Amniotic epithelial cell (primary cell): ENCODE data around the gene RANGAP1.
A peak's percentile ranks its signal among the peaks of the same experiment; 100 is the strongest.

Source experiments
- DNase-seq: peaks from one replicate; pipeline ENCODE4 v3.0.0-alpha.2; 2010; ENCODE audit warnings: low read depth

RANGAP1 gene

DNA sequence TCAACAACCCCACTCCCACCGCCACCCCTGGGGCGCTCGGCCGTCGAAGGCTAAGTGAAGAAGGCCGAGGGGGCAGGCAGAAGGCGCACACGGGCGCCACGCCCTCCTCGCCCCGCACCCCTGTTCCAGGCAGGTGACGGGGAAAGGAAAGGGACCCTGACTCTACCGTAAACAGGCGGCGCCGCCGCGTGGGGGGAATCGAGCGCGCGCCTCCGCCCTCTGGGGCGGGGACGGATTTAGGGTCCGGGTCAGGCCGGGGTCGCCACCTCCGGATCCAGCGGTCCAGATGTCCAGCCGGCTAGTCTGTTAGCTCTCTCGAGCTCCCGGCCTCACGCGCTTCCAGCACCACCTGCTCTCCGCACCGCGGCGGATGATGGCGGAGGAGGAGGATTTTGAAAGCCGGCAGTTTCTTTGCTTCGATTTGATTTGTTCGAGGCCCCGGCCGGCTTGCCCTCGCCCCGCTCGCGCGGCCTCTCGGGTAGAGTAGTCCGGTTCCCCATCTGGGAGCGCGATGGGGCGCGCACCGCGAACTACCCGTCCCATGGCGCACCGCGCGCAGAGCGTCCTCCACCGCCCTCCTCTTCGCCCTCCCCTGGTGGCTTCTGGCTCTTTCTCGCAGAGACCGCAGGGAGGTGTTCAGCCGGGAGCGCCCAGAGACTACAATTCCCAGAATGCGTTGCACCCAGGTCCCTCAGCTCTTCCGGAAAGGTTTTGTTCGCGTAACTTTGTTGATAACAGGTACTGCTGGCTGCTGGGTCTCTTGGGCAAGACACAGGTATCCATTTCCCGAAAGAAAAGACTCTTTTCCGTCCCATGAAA lies at the start of gene RANGAP1:
Gene RANGAP1 (minus strand): TSS at position 368 of the 819 bp plus-strand sequence. CDS start 5,143 bp downstream, outside the sequence.
- peak; percentile 98 for DNase-seq

- no peak for DNase-seq
These were observed 49.1 kb upstream of the RANGAP1 start for GRCh38 chr22:41334951-41335635.

DNA sequence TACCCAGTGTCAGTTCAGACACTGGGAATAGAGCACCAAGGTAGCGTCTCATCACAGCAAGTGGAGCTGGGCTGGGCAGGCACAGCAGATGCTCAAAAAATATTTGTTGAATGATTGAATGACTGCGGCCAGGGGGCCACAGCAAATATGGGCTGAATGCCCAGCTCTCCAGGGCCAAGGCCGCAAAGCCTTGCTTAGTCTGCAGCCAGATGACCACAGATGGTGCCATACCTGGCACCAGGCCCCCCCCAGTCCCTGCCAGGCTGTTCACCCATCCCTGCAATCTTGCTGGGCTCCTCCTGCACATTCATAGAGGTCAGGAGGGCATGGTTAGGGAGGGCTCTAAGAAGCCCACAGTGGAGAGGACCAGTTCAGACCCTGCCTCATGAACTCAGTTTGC lies 48.2 kb upstream of the RANGAP1 start:
- no peak for DNase-seq

GRCh38 chr22:41333806-41334205 lies 47.8 kb upstream of the RANGAP1 start:
- no peak for DNase-seq

GRCh38 chr22:41332217-41332939 lies 46.4 kb upstream of the RANGAP1 start:
- DNase-seq = no peak

- DNase-seq = no peak
These were observed 44.2 kb upstream of the RANGAP1 start for GRCh38 chr22:41330169-41330568.

- DNase-seq = no peak
These were observed 41.1 kb upstream of the RANGAP1 start for GRCh38 chr22:41327124-41327523.

DNA sequence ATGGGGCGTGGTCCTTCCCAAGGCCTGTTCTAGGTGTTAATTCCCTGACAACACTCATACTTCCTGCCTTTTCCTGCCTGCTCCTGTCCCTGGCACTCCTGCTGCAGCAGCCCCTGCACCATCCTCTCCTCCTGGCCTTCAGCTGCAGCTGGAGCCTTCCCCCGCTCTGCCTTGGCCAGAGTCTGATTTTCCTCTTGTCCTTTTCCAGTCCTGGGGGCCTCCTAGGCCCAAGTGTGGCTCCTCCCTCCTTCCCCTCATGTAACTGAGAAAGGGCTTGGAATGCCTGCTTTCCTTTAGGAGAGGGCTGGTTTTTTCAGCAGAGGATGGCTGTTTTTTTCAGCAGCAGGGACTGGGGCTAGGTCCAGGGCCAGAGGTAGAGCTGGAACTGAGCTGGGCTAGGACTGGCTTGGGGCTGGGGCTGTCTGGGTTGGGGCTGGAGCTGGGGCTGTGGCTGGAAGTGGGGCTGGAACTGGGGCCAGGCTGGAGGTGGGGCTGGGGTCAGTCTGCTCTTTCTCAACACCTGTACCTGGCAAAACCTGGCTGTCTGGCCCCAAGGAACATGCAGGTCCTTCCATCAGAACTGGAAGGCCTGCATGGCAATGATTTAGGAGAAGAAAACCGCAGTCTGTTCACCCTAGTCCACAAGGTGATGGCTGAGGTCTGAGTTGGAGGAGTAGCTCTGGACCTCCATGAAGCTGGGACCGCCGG lies 39.0 kb upstream of the RANGAP1 start:
- DNase-seq = no peak

DNA sequence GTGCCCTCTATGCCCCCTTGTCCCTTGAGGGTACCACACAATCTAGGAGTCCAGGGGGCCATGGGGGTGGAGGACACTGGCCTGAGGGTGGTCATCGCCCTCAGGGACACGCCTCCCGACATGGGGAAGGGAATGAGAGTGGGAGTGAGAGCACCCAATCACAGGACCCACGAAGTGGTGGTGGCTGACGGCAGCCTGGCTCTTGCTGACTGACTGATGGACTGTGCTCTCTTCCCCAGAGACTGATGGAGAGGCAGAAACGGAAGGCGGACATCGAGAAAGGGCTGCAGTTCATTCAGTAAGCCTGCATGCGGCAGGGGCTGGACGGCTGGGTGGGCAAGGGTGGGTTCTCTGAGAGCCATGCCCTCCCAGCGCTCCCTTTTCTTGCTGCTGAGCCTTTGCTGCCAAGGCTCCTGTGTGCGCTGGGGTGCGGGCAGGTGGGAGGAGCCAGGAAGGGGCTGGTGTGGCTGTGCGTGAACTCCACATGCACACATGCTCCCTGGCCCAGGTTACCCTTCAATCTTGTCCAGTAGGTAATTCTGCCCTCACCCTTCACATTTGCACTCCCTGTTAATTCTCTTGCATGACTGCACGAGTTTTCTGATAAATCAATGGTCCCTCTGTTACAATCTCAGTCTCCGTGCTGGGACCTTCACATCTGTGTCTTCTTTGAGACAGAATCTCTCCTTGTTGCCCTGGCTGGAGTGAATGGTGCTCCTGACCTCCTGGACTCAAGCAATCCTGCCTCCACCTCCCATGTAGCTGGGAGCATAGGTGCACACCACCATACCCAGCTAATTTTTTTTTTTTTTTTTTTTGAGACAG lies 34.6 kb upstream of the RANGAP1 start:
- DNase-seq = no peak

DNA sequence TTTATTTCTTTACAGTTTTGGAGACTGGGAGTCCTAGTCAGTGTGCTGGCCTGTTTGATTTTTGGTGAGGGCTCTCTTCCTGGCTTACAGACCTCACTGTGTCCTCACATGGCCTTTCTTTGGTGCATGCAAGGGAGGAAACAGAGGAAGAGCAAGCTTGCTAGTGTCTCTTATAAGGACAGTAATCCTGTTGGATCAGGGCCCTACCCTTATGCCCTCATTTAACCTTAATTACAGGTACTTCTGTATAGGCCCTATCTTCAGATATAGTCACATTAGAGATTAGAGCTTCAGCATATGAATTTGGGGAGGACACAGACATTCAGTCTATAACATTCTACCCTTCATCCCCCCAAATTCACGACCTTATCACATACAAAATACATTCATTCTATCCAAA lies 29.6 kb upstream of the RANGAP1 start:
- DNase-seq = no peak

DNA sequence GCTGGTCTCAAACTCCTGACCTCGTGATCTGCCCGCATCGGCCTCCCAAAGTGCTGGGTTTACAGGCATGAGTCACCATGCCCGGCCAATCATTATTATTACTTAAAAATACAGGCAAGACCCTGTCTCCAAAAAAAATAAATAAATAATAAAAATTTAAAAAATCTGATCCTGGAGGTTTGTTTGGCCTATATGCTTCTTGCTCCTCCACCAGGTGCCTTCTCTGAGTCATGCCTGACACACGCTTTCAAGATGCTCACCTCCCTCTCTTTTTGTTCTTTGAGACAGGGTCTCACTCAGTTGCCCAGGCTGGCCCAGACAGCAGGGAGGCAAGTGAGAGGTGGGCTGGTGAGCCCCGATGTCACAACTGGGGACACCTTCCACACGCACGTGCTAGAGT lies 28.8 kb upstream of the RANGAP1 start:
- DNase-seq = no peak

GRCh38 chr22:41311487-41311886 lies 25.5 kb upstream of the RANGAP1 start:
- no peak for DNase-seq

GRCh38 chr22:41310336-41310735 lies 24.3 kb upstream of the RANGAP1 start:
- no peak for DNase-seq

GRCh38 chr22:41308544-41308947 lies 22.6 kb upstream of the RANGAP1 start:
- peak; percentile 56 for DNase-seq

DNA sequence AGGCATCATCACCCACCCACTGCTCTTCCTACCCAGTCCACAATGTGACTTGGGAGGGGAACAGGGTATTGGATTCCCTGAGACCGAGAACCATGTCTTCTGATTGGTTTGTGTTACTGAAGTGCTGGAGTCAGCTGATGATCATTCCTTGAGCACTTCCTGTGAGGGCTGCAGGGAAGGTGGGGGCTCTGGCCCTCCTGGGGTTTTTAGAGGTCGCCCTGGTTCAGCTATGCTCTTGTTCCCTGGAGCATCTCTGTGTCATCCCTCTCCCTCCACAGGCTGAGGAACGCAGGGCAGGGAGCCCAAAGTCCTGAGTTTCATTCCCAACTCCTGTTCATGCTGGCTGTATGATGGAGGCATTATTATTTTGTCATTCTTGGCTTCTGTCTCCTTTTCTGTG lies 22.1 kb upstream of the RANGAP1 start:
- DNase-seq = peak; percentile 19

DNA sequence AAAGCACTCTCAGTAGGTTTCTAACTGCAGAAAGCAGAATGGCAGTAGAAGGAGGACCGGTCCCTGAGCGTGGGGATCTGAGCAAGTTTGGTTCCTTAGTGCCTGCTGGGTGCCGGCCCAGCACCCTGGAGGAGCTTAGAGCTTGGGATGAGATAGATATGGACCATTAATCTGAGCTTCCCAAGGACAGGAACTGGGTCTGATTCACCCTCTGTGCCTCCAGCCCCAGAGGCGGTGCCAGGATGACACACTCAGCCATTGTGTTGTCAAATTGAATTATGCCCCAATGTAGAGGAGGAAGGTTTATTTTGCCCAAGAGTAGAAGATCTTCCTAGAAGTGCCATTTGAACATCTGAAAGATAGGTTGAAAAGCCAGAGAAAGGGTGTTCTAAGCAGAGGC lies 19.7 kb upstream of the RANGAP1 start:
- peak; percentile 86 for DNase-seq

DNA sequence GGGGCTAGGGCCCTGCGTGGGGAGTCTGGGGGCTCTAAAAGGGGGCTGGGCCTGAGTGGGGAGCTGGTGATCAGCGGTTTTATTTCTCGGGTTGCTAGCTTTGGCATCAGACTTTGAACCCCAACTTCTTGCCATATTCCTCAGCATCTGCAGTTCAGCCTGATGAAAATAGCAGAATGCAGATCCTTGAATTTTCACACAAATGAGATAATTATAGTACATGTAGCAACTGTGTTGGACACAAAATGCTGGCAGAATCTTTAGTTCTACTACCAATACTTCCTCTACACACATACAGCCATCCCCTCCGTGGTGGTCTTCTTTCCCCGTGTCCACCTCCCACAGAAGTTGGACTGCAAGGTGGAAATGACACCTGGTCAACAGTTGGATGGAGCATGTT lies 16.8 kb upstream of the RANGAP1 start:
- DNase-seq = no peak

DNA sequence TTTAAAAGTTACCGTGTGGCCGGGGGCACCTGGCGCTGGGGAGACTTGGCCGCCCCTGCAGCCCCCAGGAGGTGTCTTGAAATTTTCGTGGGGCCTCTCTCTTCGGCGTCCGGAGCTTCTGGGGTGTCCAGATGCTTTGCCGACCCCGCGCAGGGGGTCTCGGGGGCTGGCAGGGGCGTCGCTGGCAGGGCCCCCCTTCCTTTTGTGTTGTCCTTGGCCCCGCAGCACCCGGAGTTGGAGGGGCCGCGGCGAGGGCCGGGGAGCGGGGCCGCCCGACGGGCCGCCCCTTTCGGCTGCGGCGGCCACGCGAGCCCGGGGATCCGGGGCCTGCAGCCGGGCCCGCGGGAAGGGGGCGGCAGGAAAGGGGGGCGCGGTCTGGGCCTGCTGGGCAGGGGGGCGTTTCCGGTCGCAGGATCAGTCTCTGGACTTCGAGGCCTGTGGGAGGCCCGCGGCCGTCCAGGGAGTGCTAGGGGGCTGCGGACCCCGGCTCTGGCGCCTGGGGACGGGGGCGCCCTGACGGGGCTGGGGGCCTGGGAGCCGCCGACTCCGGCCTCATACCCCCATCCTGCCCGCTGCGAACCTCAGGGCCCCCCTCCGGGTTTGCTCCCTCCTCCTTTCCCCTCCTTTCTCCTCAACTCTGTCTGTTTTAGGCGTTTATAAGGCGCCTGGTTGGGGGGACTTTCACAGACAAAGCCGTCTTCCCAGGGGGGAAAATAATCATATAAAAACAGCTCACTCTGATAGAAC lies 16.2 kb upstream of the RANGAP1 start:
- DNase-seq = no peak

DNA sequence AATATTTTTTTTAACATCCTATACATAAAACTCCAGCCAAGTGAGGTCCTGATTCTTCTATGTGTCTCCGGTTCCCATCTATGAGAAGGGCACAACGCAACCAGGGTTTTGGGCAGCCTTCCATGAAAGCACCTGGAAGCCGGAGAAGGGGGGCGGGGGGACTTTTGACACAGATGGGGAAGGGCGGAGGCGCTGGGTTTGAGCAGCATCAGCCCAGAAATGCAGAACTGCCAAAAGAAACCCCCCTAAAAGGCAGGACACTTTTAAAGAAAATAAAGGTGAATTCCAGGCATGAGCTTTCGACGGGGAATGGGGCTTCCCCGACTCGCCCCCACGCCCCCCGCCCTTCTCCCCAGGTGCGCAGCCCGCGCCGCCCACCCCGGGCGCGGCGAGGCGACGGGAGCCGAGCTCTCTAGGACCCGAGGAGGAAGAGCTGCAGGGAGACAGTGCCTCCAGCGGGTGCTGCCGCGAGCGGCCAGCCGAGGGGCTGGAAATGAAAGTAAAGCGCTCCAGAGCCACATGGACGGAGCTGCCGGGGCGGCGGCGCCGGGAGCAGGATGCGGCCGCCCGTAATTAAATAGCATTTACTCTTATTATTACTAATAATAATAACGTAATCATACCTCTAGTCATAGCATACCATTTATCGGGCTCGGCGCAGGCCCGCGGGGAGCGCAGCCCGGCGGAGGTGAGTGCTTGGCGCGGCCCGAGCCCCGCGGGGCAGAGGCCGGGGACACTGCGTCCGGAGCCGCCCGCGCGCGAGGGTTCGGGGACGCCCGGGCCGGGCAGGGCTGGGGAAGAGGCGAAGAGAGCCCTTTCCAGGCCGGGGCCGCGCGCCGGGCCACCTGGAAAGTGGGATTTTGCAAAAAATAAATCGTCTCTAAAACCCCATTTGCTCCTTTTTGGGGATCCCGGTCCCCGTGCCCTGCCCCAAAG lies 15.4 kb upstream of the RANGAP1 start, which contains the start of gene ZC3H7B:
Gene ZC3H7B (plus strand): TSS at position 441 of the 936 bp plus-strand sequence. CDS start 19,136 bp downstream, outside the sequence.
- peak; percentile 73 for DNase-seq
